ENCODE data around the gene ANKRD44.
A peak's percentile ranks its signal among the peaks of the same experiment; 100 is the strongest.
"Not testable (repeated sequence)": the region's sequence is repeated elsewhere in the genome, so short reads cannot be mapped to it uniquely, and the experiment has no call there.

ANKRD44 gene

DNA sequence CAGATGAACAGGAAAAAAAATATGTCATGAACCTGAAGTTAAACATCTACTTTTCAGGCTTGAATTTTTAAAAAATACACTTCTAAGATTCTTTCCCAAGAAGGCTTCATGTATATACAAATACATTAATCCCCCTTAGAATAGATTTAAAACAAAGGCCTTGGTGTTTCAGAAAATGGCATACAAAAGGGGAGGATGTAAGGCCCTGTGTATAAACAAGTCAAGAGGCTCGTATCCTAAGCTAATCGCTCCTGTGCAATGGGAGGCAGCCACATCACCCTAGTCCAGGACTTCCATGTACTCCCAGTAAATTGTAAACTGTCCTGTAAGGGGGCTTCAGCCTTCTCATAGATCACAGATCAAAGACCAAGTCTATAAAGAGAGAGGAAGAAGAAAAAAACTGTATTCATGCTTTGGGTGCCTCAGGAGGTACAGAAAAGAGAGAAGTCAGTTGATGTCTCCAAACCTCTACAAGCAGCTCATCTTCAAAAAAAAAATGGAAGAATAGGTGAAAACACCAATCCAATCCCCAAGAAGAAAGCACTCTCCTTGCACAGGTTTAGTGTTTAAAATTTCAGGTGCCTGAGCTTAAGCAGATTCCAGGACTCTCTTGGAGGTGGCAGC lies 53.9 kb downstream of the ANKRD44 start:
- DNase-seq, result no peak

DNA sequence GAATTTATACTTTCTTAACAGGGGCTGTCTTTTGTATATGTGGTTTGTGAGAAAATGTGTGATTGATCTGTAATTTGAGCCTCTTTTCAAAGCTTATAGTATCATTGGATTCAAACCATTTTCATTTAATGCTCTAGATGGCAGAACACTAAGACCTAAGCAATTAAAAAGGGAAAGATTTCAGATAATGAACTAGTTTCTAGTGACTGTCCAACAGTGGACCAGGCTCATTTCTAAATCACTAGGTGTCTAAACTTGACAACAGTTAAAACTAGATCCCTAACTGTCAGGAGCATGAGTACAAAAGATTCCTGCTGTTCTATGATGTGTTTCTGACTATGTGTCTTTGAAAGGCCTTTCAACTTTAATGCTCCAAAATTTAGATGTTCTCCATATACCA lies 54.6 kb downstream of the ANKRD44 start:
- DNase-seq, result no peak

DNA sequence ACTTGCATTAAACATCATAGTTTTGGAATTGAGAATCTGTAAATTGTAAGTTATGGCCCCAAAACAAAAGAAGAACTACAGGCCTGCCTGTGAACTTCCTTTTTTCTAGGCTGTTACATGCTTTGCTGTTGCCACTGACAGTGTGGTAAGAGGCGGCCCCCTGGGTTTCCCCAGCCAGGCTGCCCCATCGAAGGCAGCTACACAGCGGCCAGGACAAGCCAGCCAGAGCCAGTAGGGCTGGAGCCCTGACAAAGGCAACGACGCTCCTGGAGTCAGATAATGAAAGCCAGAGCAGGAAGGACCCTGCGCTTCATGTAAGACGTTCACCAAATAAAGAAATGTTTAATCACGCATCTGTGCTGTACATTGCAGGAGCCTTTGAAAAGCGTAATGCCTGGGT lies 55.0 kb downstream of the ANKRD44 start:
- DNase-seq, result no peak

DNA sequence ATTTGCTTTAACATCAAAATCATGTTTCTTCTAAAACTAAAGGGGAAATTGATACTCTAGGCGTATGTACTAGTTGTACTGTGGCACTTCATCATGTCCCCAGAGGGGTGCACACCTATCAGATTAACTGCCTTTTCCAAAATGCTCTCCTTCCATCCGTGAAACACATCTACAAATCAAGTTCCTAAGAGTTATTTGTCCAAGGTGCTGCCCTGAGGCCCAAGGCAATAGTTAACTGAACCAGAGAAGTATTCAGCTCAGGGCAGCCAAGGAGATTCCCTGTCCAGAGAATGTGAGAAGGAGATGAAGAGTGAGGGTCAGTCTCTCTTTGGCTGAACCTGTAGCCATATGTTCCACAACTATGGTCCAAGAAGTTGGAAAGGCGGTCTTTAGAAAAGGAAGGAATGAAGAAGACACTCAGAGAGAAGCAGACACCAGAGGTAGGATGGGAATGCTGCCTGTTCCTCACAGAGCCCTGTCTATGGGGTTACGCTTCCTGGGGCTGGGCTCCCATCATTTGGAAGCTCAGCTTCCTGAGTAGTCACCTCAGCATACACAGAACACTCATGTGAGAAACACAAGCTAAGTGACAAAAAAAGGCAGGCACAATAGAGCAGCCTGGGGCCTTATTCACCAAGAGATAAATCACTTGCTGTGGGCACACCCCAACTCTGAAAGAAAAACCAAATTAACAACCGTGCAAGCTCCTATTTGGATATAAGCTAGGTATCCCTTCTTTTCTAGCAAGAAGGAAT lies 55.6 kb downstream of the ANKRD44 start:
- peak in 2 of 3 experiments; percentile 3 to 5 for DNase-seq

DNA sequence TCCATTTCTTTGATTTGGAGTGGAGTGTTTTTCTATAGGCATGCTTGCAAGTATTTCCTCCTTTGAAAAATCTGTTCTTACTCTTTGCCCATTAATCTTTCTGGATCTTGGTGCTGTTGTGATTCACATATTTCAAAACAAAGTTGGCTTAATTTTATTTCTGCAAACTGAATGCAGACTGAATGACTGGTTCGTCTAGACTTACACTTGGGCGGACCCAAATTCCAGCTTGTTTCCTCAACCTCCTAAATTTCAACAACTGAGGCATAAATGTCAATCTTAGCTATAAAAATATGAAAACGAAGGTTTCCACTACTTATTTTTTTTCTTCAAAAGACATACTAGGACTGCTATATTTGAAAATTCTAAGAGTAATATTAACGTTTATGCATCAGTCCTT lies 59.0 kb downstream of the ANKRD44 start:
- DNase-seq, result no peak

DNA sequence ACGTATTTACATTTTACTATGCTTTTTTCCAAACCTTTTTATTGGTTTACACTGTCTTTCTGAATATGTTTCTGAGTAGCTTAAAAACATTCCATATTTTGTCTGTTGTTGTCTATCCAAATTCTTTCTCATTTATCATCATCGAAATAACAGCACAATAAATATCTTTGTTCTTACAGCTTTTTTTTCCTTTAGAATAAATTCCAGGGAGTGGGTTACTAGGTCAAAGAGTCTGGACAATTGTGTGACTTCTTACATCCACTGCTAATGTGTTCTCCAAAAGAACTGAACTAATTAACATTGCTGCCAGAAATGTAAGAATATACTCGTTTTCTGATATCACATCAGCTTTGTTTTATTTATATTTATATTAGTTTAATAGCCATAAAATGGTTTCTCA lies 59.4 kb downstream of the ANKRD44 start:
- no peak for DNase-seq

DNA sequence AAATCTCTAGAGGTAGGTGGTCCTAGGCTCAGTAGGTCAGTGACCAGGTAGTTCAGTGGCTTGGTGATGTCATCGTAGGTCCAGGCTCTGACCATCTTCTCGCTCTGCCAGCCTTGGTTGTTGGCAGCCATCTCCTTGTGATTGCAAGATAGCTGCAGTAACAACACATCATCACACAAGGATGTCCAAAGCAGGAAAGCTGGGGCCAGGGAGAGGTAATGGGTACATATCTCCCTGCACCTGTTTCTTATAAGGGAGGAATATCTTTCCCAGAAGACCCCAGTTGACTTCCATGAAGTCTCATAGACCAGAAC lies 60.5 kb downstream of the ANKRD44 start:
- no peak for DNase-seq

DNA sequence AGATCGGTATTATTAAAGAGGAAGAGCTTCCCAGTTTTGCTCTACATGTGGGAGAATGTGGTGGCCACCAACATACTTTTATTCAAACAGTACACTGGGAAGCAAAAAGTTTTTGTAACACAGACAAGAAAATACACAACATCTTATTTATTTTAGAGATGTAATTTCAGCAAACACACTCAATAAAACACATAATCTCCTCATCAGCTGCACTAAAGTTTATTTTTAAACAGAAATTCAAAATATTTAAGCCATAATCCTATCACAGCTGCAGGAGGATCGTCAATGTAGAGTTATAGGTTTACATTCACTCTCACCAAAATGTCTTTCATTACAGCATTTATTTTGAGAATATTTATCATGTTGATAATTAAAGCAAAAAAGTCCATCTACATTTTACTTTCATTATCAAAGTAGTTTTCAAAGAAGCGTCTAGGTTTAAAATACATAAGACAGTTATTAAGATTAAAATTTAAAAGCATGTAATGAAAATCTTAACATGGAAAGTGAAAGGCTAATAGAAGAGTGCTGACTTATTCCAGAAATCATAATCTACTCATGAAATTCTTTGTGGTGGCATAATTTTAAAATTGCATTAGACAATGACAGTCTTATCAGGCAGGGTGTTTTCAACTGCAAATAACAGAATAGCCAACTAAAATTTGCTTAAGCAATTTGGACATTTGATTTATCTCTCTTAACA lies 61.0 kb downstream of the ANKRD44 start:
- no peak for DNase-seq

DNA sequence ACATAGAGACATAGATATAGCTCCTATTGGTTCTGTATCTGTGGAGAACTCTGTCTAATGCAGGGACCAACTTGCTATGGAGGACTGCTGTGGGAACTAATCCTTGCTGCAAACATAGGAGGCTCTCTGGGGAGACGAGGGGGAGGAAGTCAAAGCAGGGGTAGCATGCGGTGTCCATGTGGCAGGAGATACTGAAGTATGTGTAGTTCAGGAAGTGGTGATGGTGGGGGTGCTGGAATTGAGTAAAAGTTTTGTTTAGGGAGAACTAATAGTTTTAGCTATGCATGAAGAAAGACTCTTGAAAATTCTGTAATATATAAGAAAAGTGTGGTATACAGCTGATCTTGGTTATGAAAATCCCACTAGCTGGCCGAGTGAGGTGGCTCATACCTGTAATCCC lies 62.0 kb downstream of the ANKRD44 start:
- DNase-seq, result no peak

DNA sequence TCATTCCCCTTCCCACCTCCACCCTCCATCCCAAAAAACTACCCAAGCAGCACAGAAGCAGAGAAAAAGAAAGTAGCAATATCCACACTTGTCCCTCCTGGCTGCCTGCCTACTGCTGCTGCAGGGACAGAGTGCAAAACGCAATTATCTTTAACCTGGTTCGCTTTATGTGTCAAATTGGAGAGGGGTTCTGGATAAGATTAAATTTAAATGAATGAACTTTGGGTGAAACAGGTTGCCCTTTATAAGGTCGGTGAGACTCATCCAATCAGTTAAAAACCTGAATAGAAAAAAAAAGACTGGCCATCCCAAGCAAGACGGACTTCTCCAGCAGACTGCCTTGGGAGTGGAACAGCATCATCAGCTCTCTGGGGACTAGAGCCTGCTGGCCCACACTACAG lies 62.6 kb downstream of the ANKRD44 start:
- DNase-seq, result no peak

DNA sequence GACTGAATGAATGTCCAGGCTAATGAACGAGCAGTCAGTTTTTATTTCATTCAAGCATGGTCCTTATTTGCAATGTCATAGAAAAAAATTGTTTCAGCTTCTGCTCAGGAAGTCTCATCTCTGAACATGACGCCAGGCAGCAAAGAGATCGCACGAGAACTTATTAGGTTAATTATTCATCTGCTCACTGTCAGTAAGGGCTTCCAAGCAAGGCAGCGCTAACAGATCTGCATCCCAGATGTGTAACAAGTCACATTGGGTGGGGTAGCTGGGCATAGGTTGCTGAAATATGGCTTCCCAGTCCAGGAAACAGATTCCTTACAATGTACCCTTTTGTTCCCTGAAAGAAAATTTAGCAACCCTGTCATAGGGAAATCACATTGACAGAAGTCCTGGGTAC lies 63.5 kb downstream of the ANKRD44 start:
- DNase-seq, result no peak

DNA sequence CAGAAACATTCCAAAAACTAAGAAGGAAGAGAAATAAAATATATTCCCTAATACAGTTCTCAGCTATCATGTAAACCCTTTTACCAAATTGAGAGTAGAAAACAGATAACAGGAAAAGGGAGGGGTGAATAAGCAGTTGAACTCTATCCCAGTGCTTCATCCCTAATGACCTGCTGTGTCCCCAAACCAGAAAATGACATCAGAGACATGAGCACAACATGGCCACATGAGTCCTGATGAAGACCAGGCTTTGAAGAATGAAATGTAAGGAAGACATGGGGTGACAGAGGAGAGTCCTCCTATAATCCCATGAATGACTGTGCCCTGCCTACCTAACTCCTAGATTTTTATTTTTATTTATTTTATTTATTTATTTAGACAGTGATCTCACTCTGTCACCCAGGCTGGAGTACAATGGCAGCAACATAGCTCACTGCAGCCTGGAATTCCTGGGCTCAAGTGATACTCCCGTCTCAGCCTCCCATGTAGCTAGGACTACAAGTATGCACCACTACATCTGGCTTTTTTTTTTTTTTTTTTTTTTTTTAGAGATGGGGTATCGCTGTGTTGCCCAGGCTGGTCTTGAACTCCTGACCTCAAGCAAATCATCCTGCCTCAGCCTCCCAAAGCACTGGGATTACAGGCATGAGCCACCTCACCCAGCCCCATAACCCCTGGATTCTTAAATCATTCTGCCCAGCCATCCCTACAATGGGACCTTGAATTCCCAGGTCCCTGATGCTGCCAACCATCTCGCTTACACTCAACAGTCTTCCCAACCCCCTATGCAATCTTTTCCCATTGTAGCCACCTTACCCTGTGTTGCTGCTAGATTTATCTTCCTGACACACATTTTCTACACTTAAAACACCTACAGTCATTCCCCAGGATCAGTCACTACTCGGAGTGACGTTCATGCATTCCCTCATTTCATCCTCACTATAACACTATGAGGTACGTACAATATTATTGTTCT lies 64.5 kb downstream of the ANKRD44 start:
- no peak for DNase-seq

DNA sequence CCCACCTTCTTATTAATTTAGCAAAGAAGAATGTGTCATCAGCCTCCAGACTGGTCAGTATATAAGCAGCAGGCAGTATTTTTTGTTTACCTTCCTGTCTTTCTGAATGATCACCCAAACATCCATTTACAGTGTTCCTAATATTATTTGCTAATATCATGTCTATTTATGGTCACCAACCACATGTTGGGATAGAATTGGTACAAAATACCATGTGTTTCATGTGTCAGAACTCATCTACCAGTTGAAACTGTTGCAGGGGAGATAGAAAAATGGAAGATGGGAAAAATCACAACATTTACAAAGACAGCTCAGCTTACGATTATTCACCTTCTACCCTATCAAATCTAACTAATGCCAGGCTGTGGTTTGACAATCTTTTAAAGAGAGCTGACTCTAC lies 66.2 kb downstream of the ANKRD44 start:
- DNase-seq, result no peak

DNA sequence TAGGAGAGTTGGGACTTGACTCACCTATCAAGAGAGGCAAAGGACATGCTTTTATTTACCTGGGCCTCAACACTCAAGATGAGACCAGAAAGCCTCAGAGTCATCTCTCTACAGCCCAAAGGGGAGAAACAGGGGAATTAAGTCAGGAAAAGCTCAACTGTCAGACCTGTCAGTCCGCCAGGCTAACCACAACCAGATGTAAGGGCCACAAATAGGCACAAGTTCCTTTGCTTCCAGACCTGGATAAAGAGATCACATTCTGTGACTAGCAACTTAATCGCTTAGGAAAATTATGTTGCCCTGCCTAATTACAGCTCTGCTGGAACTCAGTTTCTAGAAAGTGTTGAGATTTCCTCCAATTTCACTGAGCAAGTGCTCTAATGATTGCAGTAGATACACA lies 67.9 kb downstream of the ANKRD44 start:
- no peak for DNase-seq

DNA sequence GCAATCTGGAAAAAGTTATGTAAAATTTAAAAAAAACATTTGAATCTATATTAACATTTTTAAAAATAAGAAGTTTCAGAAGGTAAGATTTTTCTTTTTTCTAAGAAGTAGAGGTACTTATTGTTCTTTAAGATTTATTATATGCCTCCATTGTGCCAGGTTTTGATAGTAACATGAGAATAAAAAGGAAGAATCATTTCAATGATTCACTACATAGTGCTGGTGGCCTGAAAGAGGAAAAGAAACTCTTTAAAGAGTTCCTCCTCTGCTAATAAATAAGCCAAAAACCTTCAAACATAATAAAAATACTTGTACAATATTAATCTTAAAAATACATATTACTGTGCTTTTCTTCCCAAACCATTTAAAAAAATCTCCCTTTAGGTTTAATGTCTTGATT lies 69.0 kb downstream of the ANKRD44 start:
- no peak for DNase-seq

DNA sequence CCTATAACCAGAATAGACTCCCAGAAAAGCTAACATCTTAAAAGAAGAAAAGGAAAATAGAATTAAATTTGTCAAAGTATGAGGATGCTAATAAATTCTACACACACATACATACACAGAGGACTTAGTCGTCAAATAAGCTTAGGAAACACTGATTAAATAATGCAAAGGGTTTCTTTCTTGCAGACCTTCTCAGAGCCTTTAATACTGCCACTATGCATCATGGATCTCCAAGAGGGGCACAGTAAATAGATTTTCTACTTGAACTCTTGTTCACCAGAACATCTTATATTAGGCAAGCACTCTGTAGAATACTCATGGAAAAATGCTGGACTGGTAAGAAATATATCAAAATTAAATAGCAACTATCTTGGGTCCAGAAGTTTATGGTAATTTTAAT lies 69.4 kb downstream of the ANKRD44 start:
- DNase-seq, result no peak

DNA sequence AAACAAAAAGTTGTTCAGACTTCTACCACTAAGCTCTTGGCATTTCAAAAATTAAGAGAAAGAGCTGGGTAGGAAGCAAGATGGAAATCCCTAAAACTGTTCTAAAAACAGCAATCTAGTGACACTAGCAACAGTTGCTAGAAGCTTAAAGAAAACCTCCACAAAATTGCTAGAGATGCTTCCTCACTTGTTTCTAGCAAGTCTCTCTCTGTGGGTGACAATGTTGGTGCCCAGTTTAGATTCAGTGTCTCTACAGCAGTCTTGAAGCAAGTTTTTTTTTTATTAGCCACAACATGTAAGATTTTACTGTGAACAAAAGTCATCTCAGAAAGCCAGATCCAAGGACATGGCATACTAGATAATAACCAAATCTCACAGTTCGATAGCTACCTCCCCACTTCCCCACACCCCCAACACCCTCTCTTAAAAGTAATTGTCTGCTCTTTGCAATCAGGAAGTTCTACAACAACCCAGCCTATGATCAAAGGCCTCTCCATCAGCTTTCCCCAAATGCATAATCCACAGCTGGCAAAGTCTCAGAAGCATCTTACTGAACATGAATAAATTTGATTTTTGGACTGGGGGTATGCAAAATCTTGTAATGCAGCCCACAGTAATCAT lies 70.0 kb downstream of the ANKRD44 start:
- DNase-seq, result no peak

DNA sequence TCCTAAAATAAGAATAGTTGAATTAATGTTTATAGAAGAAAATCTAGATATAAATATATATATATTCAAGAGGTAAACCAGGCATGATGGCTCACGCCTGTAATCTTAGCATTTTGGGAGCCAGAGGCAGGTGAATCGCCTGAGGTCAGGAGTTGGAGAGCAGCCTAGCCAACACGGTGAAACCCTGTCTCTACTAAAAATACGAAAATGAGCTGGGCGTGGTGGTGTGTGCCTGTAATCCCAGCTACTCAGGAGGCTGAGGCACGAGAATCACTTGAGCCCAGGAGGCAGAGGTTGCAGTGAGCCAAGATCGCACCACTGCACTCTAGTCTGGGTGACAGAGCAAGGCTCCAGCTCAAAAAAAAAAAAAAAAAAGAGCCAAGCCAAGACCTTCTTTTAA lies 70.6 kb downstream of the ANKRD44 start:
- DNase-seq, result not testable (repeated sequence)

DNA sequence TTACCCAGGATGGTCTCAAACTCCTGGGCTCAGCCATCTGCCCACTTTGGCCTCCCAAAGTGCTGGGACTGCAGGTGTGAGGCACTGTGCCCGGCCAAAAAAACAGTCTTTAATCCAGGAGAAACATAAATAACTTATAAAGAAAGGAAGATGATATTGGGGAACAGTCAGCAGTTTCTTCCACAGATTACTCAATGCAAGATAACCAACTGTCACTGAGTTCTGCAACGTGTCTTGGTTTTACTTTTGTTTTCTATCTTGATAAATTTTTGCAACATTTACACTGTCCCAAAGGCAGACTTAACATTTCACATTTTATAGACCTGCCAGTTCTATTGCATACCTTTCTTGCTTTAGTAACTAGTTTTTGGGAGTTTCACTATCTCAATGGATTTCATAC lies 71.1 kb downstream of the ANKRD44 start:
- DNase-seq, result no peak

DNA sequence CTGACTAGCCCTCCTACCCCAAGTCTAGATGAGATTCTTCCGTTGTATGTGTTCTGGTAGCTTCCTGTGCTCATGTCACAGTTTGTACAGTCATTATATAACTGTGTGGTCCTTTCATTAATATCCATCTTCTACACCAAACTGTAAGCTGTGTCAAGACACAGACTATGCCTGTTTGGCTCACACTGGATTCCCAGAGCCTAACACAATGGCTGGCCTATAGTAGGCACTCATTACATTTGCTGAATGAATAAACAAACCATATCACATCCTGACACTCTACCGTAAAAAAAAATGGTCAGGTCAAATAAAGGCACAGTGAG lies 72.6 kb downstream of the ANKRD44 start:
- DNase-seq, result no peak

DNA sequence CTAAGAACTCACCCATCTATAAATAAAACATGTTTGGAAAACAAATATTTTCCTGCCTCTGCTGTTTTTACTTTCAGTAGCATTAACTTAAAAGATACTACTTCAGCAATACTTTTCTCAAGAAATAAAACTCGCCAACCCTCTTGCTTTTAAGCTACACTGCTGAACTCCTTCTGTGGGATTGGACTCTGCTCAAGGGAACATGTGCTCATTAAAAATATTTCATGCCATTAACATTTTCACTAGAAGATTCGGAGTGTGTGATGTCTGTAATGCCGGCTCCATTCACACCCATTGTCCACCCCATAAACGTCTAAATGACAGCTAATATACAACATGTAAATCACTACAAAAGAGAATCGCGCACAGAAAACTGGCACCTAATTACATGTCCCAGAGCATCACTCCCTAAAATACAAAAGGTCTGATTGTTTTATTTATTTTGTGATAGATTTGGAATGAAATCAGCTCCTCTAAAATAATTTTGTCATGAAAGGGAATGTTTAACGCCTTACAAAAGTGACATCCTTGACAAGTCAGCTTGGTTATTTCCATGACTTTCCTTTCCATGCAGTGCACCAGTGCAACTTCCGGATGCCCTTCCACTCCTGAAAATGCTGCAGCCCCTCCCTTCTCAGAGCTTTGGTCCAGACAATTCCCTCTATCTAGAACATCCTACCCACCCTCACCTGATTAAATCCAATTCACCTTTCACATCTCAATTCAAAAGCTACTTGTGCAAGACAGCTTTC lies 73.1 kb downstream of the ANKRD44 start:
- DNase-seq, result no peak

DNA sequence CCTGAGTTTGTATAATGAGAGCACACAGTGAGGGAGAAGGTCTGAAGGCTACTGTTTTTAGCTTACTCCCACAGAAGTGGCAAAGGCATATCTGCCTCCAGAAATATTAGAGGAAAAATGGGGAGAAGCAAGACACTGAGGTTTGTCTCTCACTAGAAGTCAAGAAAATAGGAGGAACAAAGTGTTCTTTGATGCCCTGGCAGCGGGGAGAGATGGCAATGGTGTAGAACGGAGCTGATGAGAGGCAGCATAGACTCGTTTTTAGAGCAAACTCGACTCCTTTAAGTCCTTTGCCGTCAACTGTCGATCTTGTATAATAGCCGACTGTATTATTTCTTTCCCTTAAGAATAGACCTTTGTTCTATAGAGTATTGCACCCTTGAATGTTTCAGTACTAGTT lies 73.8 kb downstream of the ANKRD44 start:
- no peak for DNase-seq

All from NCI-H1417 (cell line).